IPS DF 6.9 (cell line): ENCODE measurements around the gene GTF3C5.

Experiments used
- DNase-seq: peaks from one replicate; pipeline ENCODE4 v3.0.0-alpha.2; 2013; ENCODE audit warnings: low read depth, low spot score
- H3K27ac ChIP-seq: one replicate; pipeline ENCODE4 v1.5.1; 2013; ENCODE audit warnings: low read length, control low read depth
- H3K27me3 ChIP-seq: 2 replicates; pipeline ENCODE4 v1.6.1; 2013; ENCODE audit warnings: mild to moderate bottlenecking, low read length; ENCODE audit not compliant: control insufficient read depth, insufficient read depth
- H3K36me3 ChIP-seq: 2 replicates; pipeline ENCODE4 v1.6.1; 2013; ENCODE audit warnings: low read length; ENCODE audit not compliant: control insufficient read depth, insufficient read depth
- H3K4me1 ChIP-seq: 2 replicates; pipeline ENCODE4 v1.6.1; 2013; ENCODE audit warnings: low read length; ENCODE audit not compliant: control insufficient read depth, insufficient read depth
- H3K4me3 ChIP-seq: 2 replicates; pipeline ENCODE4 v1.5.1; 2013; ENCODE audit warnings: mild to moderate bottlenecking, low read length
- H3K9me3 ChIP-seq: 2 replicates; pipeline ENCODE4 v1.6.1; 2013; ENCODE audit warnings: low read length, inconsistent platforms; ENCODE audit not compliant: control insufficient read depth, insufficient read depth
- WGBS: extraction: QIAGEN DNeasy Blood & Tissue Kit; methylation state at CpG from one replicate; pipeline ENCODE4 v1.1.7; 2013; ENCODE audit warnings: mixed read lengths, missing lambda C conversion rate; ENCODE audit not compliant: insufficient read length, insufficient coverage; 5-methylcytosine and 5-hydroxymethylcytosine counted together

Gene GTF3C5

GRCh38 chr9:133101356-133102189, 70.8 kb downstream of the GTF3C5 start:
- no CpG with 5 or more reads among the region's 32 CpGs for WGBS
- Histone ChIP-seq H3K27me3 (no peaks in the 10 kb centered on the region), H3K27ac (no peak overlapping the region), H3K36me3 (peaks cover 18% of the 10 kb centered on the region), H3K4me3 (no peak overlapping the region), H3K9me3 (no peaks in the 10 kb centered on the region), H3K4me1 (no peaks in the 10 kb centered on the region)
- no peak for DNase-seq

GRCh38 chr9:133102190-133103021, 71.6 kb downstream of the GTF3C5 start:
- peaks cover 18% of the 10 kb centered on the region for H3K36me3 ChIP-seq
- no peaks in the 10 kb centered on the region for H3K4me1 ChIP-seq
- H3K27me3 ChIP-seq, result no peaks in the 10 kb centered on the region
- H3K27ac ChIP-seq, result no peak overlapping the region
- H3K9me3 ChIP-seq, result no peaks in the 10 kb centered on the region
- DNase-seq, result no peak
- no peak overlapping the region for H3K4me3 ChIP-seq
- no CpG with 5 or more reads among the region's 21 CpGs for WGBS

- no peaks in the 10 kb centered on the region for H3K9me3 ChIP-seq
- peaks cover 16% of the 10 kb centered on the region for H3K36me3 ChIP-seq
- no peak overlapping the region for H3K27ac ChIP-seq
- no peaks in the 10 kb centered on the region for H3K27me3 ChIP-seq
- H3K4me1 ChIP-seq, result no peaks in the 10 kb centered on the region
- DNase-seq, result no peak
- no peak overlapping the region for H3K4me3 ChIP-seq
- WGBS, result no CpG with 5 or more reads among the region's 14 CpGs
These were observed 72.6 kb downstream of the GTF3C5 start for GRCh38 chr9:133103183-133103986.

GRCh38 chr9:133103987-133104505, 73.2 kb downstream of the GTF3C5 start:
- H3K4me3 ChIP-seq, result no peak overlapping the region; the same call in 1 of the 2 replicates
- no peaks in the 10 kb centered on the region for H3K9me3 ChIP-seq
- no peaks in the 10 kb centered on the region for H3K4me1 ChIP-seq
- peaks cover 14% of the 10 kb centered on the region for H3K36me3 ChIP-seq
- H3K27me3 ChIP-seq, result no peaks in the 10 kb centered on the region
- no peak for DNase-seq
- H3K27ac ChIP-seq, result no peak overlapping the region
- no CpG with 5 or more reads among the region's 12 CpGs for WGBS

GRCh38 chr9:133104718-133105460, 74.1 kb downstream of the GTF3C5 start:
- Histone ChIP-seq H3K27ac (no peak overlapping the region), H3K4me3 (no peak overlapping the region), H3K27me3 (no peaks in the 10 kb centered on the region), H3K4me1 (no peaks in the 10 kb centered on the region), H3K36me3 (peaks cover 13% of the 10 kb centered on the region), H3K9me3 (no peaks in the 10 kb centered on the region)
- no CpG with 5 or more reads among the region's 15 CpGs for WGBS
- DNase-seq, result no peak

GRCh38 chr9:133105461-133105770, 74.6 kb downstream of the GTF3C5 start:
- H3K36me3 ChIP-seq, result peaks cover 9% of the 10 kb centered on the region
- no peak overlapping the region for H3K4me3 ChIP-seq
- H3K27ac ChIP-seq, result no peak overlapping the region
- no peaks in the 10 kb centered on the region for H3K9me3 ChIP-seq
- no peak for DNase-seq
- no peaks in the 10 kb centered on the region for H3K4me1 ChIP-seq
- no peaks in the 10 kb centered on the region for H3K27me3 ChIP-seq
- no CpG with 5 or more reads among the region's 7 CpGs for whole genome bisulfite sequencing

GRCh38 chr9:133106511-133107244, 75.9 kb downstream of the GTF3C5 start:
- DNase-seq, result no peak
- Histone ChIP-seq H3K4me3 (no peak overlapping the region), H3K36me3 (peaks cover 4% of the 10 kb centered on the region), H3K27me3 (no peaks in the 10 kb centered on the region), H3K9me3 (no peaks in the 10 kb centered on the region), H3K4me1 (no peaks in the 10 kb centered on the region), H3K27ac (no peak overlapping the region)
- WGBS, result no CpG with 5 or more reads among the region's 17 CpGs

- Histone ChIP-seq H3K9me3 (no peaks in the 10 kb centered on the region), H3K4me1 (no peaks in the 10 kb centered on the region), H3K4me3 (no peak overlapping the region), H3K27ac (no peak overlapping the region), H3K27me3 (no peaks in the 10 kb centered on the region), H3K36me3 (peaks cover 4% of the 10 kb centered on the region)
- DNase-seq, result no peak
- no CpG with 5 or more reads among the region's 13 CpGs for WGBS
These were observed 76.5 kb downstream of the GTF3C5 start for GRCh38 chr9:133107245-133107722.
